SK-N-SH (cell line): ENCODE data around the gene SMIM24. TPM values are rescaled to one million over a fixed set of nuclear protein-coding genes. Genes with fewer than 3 reads are reported as not detected.

Experiments used
- CTCF ChIA-PET: fragments of 300-600, 350-600 bp; formaldehyde crosslinking; extraction: SDS; loops from one replicate; lab custom pipeline; 2021; lab: Yijun Ruan, JAX
- POLR2A ChIA-PET: fragments of 350-600 bp; sonication (Branson Sonifier 250); formaldehyde crosslinking; extraction: SDS; loops from one replicate; lab custom pipeline; 2020; ENCODE audit warnings: antibody characterized with exemption, inconsistent platforms; lab: Yijun Ruan, JAX
- DNase-seq: peaks from one replicate; pipeline ENCODE4 v3.0.0; 2012
- H2AFZ ChIP-seq: fragments of 200-600 bp; sonication (generic); 2 replicates; pipeline ENCODE4 v1.8.1; 2016; ENCODE audit warnings: antibody characterized with exemption, mild to moderate bottlenecking, low read depth
- H3F3A ChIP-seq: fragments of 200-600 bp; sonication (generic); replicated peaks from 2 replicates; pipeline ENCODE3; 2016; ENCODE audit warnings: antibody characterized with exemption, mild to moderate bottlenecking; ENCODE audit not compliant: insufficient read depth
- H3K27ac ChIP-seq, 2 experiments: fragments of 200-500 bp in 1 of 2; fragments of 200-600 bp in 1 of 2; sonication (Bioruptor generic) in 1 of 2; sonication (generic), shearing (Covaris generic) in 1 of 2; 2 replicates each; pipeline versions ENCODE4 v1.5.1 to v1.6.1; 2014 to 2016; ENCODE audit warnings: low read depth in 2 of 2, inconsistent platforms in 1 of 2, low read length in 1 of 2, mild to moderate bottlenecking in 1 of 2, mixed read lengths in 1 of 2
- H3K27me3 ChIP-seq: fragments of 200-600 bp; sonication (generic), shearing (Covaris generic); 2 replicates; pipeline ENCODE4 v1.6.1; 2016; ENCODE audit warnings: mixed run types; ENCODE audit not compliant: insufficient read depth
- H3K36me3 ChIP-seq, 2 experiments: fragments of 200-500 bp in 1 of 2; fragments of 200-600 bp in 1 of 2; sonication (Bioruptor generic) in 1 of 2; sonication (generic) in 1 of 2; replicated peaks in 1 of 2; 2 replicates each; pipeline versions ENCODE3 to v1.5.1; 2014 to 2016; ENCODE audit warnings: low read length in 1 of 2, mild to moderate bottlenecking in 1 of 2; ENCODE audit not compliant: insufficient read depth in 2 of 2, control insufficient read depth in 1 of 2
- H3K4me1 ChIP-seq, 2 experiments: fragments of 200-500 bp in 1 of 2; fragments of 200-600 bp in 1 of 2; sonication (Bioruptor generic) in 1 of 2; sonication (generic), shearing (Covaris generic) in 1 of 2; 2 replicates each; pipeline versions ENCODE4 v1.5.1 to v1.6.1; 2014 to 2016; ENCODE audit warnings: low read depth in 1 of 2, low read length in 1 of 2, mixed run types in 1 of 2; ENCODE audit not compliant: insufficient read depth in 2 of 2, control insufficient read depth in 1 of 2
- H3K4me2 ChIP-seq: fragments of 200-600 bp; sonication (generic), shearing (Covaris generic); 2 replicates; pipeline ENCODE4 v1.6.1; 2017; ENCODE audit warnings: mixed run types
- H3K4me3 ChIP-seq, 2 experiments: fragments of 200-500 bp in 1 of 2; fragments of 200-600 bp in 1 of 2; sonication (Bioruptor generic) in 1 of 2; sonication (generic), shearing (Covaris generic) in 1 of 2; 2 replicates each; pipeline versions ENCODE4 v1.5.1 to v1.8.1; 2014 to 2016; ENCODE audit warnings: low read depth in 2 of 2, inconsistent platforms in 1 of 2, low read length in 1 of 2, mild to moderate bottlenecking in 1 of 2, mixed read lengths in 1 of 2, moderate library complexity in 1 of 2
- H3K79me2 ChIP-seq: fragments of 200-600 bp; sonication (generic); 2 replicates; pipeline ENCODE4 v1.8.1; 2017; ENCODE audit warnings: mild to moderate bottlenecking; ENCODE audit not compliant: insufficient read depth
- H3K9ac ChIP-seq: fragments of 200-600 bp; sonication (generic); 2 replicates; pipeline ENCODE4 v1.6.1; 2017; ENCODE audit warnings: mixed run types
- H3K9me2 ChIP-seq: fragments of 200-600 bp; sonication (generic); 2 replicates; pipeline ENCODE4 v1.6.1; 2017; ENCODE audit warnings: mixed run types
- H3K9me3 ChIP-seq: fragments of 200-600 bp; sonication (generic); 2 replicates; pipeline ENCODE4 v1.6.1; 2017; ENCODE audit warnings: mixed run types, mild to moderate bottlenecking, moderate library complexity
- H4K20me1 ChIP-seq: fragments of 200-600 bp; sonication (generic); 2 replicates; pipeline ENCODE4 v1.6.1; 2017; ENCODE audit warnings: mild to moderate bottlenecking, mixed run types; ENCODE audit not compliant: insufficient read depth
- GABPA ChIP-seq: IDR thresholded peaks from 2 replicates; pipeline ENCODE4 v1.4.0; 2012; ENCODE audit warnings: low read depth, mild to moderate bottlenecking
- GATA2 ChIP-seq: sonication (generic); formaldehyde crosslinking; IDR thresholded peaks from 2 replicates; pipeline ENCODE4 v1.5.0; 2020; ENCODE audit warnings: mild to moderate bottlenecking, missing genetic modification reagents
- RAD21 ChIP-seq: IDR thresholded peaks from 2 replicates; pipeline ENCODE4 v1.6.1; 2012; ENCODE audit warnings: mild to moderate bottlenecking, low read length
- RCOR1 ChIP-seq: fragments of 150-350 bp; IDR thresholded peaks from 2 replicates; pipeline ENCODE4 v1.6.1; 2017; ENCODE audit warnings: antibody characterized with exemption, low read length
- SIN3A ChIP-seq: IDR thresholded peaks from 2 replicates; pipeline ENCODE4 v1.6.1; 2012; ENCODE audit warnings: low read depth, mild to moderate bottlenecking, low read length, moderate library complexity, borderline replicate concordance
- YY1 ChIP-seq: IDR thresholded peaks from 2 replicates; pipeline ENCODE4 v1.4.0; 2012; ENCODE audit warnings: low read depth, mild to moderate bottlenecking
- WGBS: methylation state at CpG from one replicate; pipeline ENCODE4 v1.1.6; 2017; ENCODE audit warnings: low lambda C conversion rate; 5-methylcytosine and 5-hydroxymethylcytosine counted together
- polyA plus RNA-seq, 3 experiments: library from polyadenylated mRNA; depleted of rRNA; stranded (reverse); fragments of >200 nt; gene quantifications; 2 replicates each; pipeline ENCODE4 v1.2.3, GENCODE V29; 2012
- TF ChIP-seq, protein P1 (sequence below): fragments of 200-600 bp; sonication (generic); IDR thresholded peaks from 2 replicates; pipeline ENCODE4 v1.6.1; 2017; ENCODE audit warnings: antibody characterized with exemption, mild to moderate bottlenecking, moderate library complexity
- TF ChIP-seq, protein P2 (sequence below): fragments of 150-350 bp; IDR thresholded peaks from 2 replicates; pipeline ENCODE4 v1.6.1; 2017; ENCODE audit warnings: antibody characterized with exemption, low read length, low read depth, borderline replicate concordance
- TF ChIP-seq, protein P3 (sequence below): IDR thresholded peaks from 2 replicates; pipeline ENCODE4 v1.6.1; 2012; ENCODE audit warnings: mild to moderate bottlenecking, low read depth, low read length, moderate library complexity

The SMIM24 gene
- polyA plus RNA-seq, 1 of the 3 experiments (the other 2 are of a cell fraction) = 0.12 TPM

DNA sequence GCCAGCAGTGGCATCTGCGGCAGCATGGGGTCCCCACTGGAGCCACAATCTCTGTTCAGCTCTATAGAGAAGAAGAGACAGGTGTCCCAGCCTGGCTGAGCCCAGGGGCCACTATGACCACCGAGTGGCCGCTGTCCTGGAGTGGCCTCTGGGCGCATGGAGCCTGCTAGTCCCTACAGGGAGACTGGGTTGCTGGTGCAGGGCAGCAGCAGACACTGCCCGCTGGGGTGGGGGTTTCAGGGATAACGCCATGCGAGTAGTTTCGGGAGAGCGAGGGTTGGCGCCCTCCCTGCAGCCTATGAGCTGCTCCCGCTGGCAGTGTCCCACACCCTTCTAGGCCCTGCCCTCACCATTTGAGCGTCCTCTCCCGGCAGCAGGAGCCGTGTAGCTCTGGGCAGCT lies 47.8 kb upstream of the SMIM24 start:
- ChIA-PET CTCF (interaction anchor here (0.7 to 1.2 kb wide), 4 partner anchors 11 to 178 kb away, joined by 3 to 4 read pairs (median 3); no protein-coding TSS in a partner anchor), POLR2A (no interaction called here)
- no peak for DNase-seq
- peaks cover 8 to 48% of the 10 kb centered on the region in 2 experiments for H3K36me3 ChIP-seq
- no peaks in the 10 kb centered on the region for H3K27me3 ChIP-seq
- no peak for TF ChIP-seq SIN3A
- no peak for TF ChIP-seq GATA2 (CRISPR knock-in tag)
- no peak for TF ChIP-seq RCOR1
- no peak for TF ChIP-seq YY1
- no peak overlapping the region for H3K9ac ChIP-seq
- H4K20me1 ChIP-seq = peaks cover 13% of the 10 kb centered on the region; the same call in 1 of the 2 replicates
- WGBS = 97% methylated on average over 13 of the region's 14 CpGs
- no peak overlapping the region for H3K4me3 ChIP-seq
- H3K9me3 ChIP-seq = no peaks in the 10 kb centered on the region
- H3K4me2 ChIP-seq = no peak overlapping the region
- H2AFZ ChIP-seq = no peak overlapping the region
- no peak overlapping the region for H3K27ac ChIP-seq
- H3F3A ChIP-seq = no peaks in the 10 kb centered on the region
- no peaks in the 10 kb centered on the region for H3K4me1 ChIP-seq
- peaks cover 11% of the 10 kb centered on the region; the same call in 1 of the 2 replicates for H3K79me2 ChIP-seq
- no peaks in the 10 kb centered on the region for H3K9me2 ChIP-seq

DNA sequence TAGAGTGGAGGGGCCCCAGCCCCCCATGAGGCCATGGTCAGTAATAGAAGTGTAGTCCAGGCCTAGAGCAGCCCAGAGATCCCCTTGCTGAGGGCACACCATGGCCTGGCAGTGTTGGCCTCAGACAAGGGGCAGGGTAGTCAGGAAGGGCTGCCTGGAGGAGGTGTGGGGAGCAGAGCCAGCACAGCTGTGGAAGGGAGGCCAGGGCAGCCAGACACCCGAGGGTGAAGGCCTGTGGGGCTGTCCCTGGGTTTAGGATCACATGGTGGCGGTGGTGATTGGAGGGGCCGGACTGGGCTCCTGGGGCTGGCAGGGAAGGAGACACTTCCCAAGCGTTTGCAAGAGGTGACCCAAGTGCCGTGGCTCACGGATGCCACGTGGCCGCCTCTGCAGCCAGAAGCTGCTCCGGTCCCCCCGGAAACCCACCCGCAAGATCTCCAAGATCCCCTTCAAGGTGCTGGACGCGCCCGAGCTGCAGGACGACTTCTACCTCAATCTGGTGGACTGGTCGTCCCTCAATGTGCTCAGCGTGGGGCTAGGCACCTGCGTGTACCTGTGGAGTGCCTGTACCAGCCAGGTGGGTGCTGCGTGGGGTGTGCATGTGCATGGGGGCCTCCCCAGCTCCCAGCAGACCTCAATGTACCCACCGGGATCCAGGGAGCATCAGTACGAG lies 47.0 kb upstream of the SMIM24 start:
- Histone ChIP-seq H3K9me2 (no peaks in the 10 kb centered on the region), H3K4me3 (no peak overlapping the region), H3K36me3 (peaks cover 8 to 45% of the 10 kb centered on the region in 2 experiments), H3F3A (no peaks in the 10 kb centered on the region), H3K9ac (no peak overlapping the region), H3K9me3 (no peaks in the 10 kb centered on the region), H2AFZ (no peak overlapping the region), H3K4me2 (no peak overlapping the region), H3K27me3 (no peaks in the 10 kb centered on the region), H4K20me1 (peaks cover 16% of the 10 kb centered on the region), H3K79me2 (peaks cover 16% of the 10 kb centered on the region; the same call in 1 of the 2 replicates), H3K4me1 (no peaks in the 10 kb centered on the region), H3K27ac (no peak overlapping the region)
- DNase-seq = no peak
- 90% methylated on average over 10 of the region's 21 CpGs for WGBS
- TF ChIP-seq GABPA = no peak
- ChIA-PET CTCF (interaction anchor here (0.7 to 1.6 kb wide), 5 partner anchors 10 to 179 kb away, joined by 3 to 4 read pairs (median 4); no protein-coding TSS in a partner anchor), POLR2A (no interaction called here)

DNA sequence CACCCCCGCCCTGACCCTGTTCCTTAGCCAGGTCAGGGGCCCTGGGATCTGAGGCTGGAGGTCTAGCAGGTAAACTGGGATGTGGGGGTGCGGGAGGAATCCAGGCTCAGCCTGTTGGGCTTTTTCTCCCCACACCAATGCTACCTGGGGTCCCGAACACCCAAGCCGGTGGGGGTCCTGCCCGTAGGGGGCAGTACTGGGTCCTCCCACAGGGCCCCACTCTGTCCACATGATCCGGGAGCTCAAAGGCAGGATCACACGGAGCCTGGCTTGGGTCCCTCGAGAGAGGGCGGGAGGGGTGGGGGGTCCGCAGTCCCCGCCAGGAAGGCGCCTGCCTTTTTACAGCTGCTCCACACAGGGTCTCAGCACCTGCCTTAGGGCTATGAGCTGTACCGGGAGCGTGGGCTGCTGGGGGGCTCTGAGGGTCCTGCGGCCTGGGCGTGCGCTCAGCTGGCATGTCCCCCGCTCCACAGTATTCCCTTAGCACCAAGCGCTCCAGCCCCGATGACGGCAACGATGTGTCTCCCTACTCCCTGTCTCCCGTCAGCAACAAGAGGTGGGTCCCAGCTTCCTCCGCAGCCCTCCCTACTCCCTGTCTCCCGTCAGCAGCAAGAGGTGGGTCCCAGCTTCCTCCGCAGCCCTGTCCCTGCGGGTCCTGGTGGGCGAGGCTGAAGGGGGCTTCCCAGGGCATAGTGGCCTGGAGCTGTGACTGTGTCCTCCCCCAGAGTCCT lies 46.3 kb upstream of the SMIM24 start:
- no peak for DNase-seq
- H3K9me2 ChIP-seq = no peaks in the 10 kb centered on the region
- no peaks in the 10 kb centered on the region for H3K27me3 ChIP-seq
- POLR2A ChIA-PET = no interaction called here
- peaks cover 23% of the 10 kb centered on the region; the same call in 1 of the 2 replicates for H3K79me2 ChIP-seq
- 98% methylated on average over 14 of the region's 28 CpGs for WGBS
- CTCF ChIA-PET = interaction anchor here (1.1 to 1.6 kb wide), 4 partner anchors 11 to 180 kb away, joined by 3 to 4 read pairs (median 4); no protein-coding TSS in a partner anchor
- no peaks in the 10 kb centered on the region for H3F3A ChIP-seq
- H3K9ac ChIP-seq = no peak overlapping the region
- no peak overlapping the region for H2AFZ ChIP-seq
- H3K4me2 ChIP-seq = no peak overlapping the region
- TF ChIP-seq, protein P1, sequence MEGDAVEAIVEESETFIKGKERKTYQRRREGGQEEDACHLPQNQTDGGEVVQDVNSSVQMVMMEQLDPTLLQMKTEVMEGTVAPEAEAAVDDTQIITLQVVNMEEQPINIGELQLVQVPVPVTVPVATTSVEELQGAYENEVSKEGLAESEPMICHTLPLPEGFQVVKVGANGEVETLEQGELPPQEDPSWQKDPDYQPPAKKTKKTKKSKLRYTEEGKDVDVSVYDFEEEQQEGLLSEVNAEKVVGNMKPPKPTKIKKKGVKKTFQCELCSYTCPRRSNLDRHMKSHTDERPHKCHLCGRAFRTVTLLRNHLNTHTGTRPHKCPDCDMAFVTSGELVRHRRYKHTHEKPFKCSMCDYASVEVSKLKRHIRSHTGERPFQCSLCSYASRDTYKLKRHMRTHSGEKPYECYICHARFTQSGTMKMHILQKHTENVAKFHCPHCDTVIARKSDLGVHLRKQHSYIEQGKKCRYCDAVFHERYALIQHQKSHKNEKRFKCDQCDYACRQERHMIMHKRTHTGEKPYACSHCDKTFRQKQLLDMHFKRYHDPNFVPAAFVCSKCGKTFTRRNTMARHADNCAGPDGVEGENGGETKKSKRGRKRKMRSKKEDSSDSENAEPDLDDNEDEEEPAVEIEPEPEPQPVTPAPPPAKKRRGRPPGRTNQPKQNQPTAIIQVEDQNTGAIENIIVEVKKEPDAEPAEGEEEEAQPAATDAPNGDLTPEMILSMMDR = peak; percentile 18; the same call in 1 of the 2 replicates
- TF ChIP-seq RAD21 = no peak
- TF ChIP-seq, protein P2, sequence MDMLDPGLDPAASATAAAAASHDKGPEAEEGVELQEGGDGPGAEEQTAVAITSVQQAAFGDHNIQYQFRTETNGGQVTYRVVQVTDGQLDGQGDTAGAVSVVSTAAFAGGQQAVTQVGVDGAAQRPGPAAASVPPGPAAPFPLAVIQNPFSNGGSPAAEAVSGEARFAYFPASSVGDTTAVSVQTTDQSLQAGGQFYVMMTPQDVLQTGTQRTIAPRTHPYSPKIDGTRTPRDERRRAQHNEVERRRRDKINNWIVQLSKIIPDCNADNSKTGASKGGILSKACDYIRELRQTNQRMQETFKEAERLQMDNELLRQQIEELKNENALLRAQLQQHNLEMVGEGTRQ = no peak
- TF ChIP-seq, protein P3, sequence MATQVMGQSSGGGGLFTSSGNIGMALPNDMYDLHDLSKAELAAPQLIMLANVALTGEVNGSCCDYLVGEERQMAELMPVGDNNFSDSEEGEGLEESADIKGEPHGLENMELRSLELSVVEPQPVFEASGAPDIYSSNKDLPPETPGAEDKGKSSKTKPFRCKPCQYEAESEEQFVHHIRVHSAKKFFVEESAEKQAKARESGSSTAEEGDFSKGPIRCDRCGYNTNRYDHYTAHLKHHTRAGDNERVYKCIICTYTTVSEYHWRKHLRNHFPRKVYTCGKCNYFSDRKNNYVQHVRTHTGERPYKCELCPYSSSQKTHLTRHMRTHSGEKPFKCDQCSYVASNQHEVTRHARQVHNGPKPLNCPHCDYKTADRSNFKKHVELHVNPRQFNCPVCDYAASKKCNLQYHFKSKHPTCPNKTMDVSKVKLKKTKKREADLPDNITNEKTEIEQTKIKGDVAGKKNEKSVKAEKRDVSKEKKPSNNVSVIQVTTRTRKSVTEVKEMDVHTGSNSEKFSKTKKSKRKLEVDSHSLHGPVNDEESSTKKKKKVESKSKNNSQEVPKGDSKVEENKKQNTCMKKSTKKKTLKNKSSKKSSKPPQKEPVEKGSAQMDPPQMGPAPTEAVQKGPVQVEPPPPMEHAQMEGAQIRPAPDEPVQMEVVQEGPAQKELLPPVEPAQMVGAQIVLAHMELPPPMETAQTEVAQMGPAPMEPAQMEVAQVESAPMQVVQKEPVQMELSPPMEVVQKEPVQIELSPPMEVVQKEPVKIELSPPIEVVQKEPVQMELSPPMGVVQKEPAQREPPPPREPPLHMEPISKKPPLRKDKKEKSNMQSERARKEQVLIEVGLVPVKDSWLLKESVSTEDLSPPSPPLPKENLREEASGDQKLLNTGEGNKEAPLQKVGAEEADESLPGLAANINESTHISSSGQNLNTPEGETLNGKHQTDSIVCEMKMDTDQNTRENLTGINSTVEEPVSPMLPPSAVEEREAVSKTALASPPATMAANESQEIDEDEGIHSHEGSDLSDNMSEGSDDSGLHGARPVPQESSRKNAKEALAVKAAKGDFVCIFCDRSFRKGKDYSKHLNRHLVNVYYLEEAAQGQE = no peak
- no peaks in the 10 kb centered on the region for H3K4me1 ChIP-seq
- no peak overlapping the region for H3K4me3 ChIP-seq
- peaks cover 23% of the 10 kb centered on the region for H4K20me1 ChIP-seq
- H3K27ac ChIP-seq = no peak overlapping the region
- H3K9me3 ChIP-seq = no peaks in the 10 kb centered on the region
- H3K36me3 ChIP-seq = peaks cover 8 to 41% of the 10 kb centered on the region in 2 experiments
